CD14-positive monocyte (primary cell): Measurements from ENCODE around the gene CEP112. TPM values are rescaled to one million over a fixed set of nuclear protein-coding genes. Genes with fewer than 3 reads are reported as not detected.

Experiments
- DNase-seq, 3 donors: peaks; one replicate each; pipeline ENCODE4 v3.0.0-alpha.2; 2011 to 2022
- H2AFZ ChIP-seq: 2 replicates; pipeline ENCODE4 v1.6.0; 2012; ENCODE audit warnings: mild to moderate bottlenecking, low read depth, low read length, inconsistent platforms; ENCODE audit not compliant: insufficient read depth, poor library complexity, severe bottlenecking
- H3K27ac ChIP-seq, 2 donors: 1 replicate in 1 of 2; 2 replicates in 1 of 2; pipeline ENCODE4 v1.5.1; 2012 to 2013; ENCODE audit warnings: low read length in 2 of 2, control low read depth in 1 of 2, inconsistent platforms in 1 of 2, low read depth in 1 of 2, mild to moderate bottlenecking in 1 of 2
- H3K27me3 ChIP-seq, 2 donors: one replicate each; pipeline versions ENCODE4 v1.6.0 to v1.6.1; 2011 to 2013; ENCODE audit warnings: low read length in 2 of 2; ENCODE audit not compliant: control insufficient read depth in 2 of 2, insufficient read depth in 2 of 2
- H3K36me3 ChIP-seq, 2 donors: replicated peaks in 1 of 2; 1 replicate in 1 of 2; 2 replicates in 1 of 2; pipeline versions ENCODE4 v1.5.1 to v1.6.1; 2012 to 2013; ENCODE audit warnings: low read length in 2 of 2, control low read depth in 1 of 2, inconsistent platforms in 1 of 2, mild to moderate bottlenecking in 1 of 2; ENCODE audit not compliant: insufficient read depth in 2 of 2, control insufficient read depth in 1 of 2
- H3K4me1 ChIP-seq, 2 donors: 1 replicate in 1 of 2; 2 replicates in 1 of 2; pipeline versions ENCODE4 v1.5.1 to v1.6.1; 2012 to 2013; ENCODE audit warnings: low read length in 2 of 2, control low read depth in 1 of 2, inconsistent platforms in 1 of 2, mild to moderate bottlenecking in 1 of 2, moderate library complexity in 1 of 2; ENCODE audit not compliant: insufficient read depth in 2 of 2, control insufficient read depth in 1 of 2
- H3K4me2 ChIP-seq: replicated peaks from 2 replicates; pipeline ENCODE3; 2012; ENCODE audit warnings: low read length, moderate library complexity, mild to moderate bottlenecking; ENCODE audit not compliant: poor library complexity, severe bottlenecking; ENCODE audit errors: extremely low read depth
- H3K4me3 ChIP-seq, 3 experiments: fragments of 200-600 bp in 1 of 3; sonication (generic) in 1 of 3; replicated peaks in 1 of 3; 1 replicate in 2 of 3; 2 replicates in 1 of 3; pipeline ENCODE4 v1.5.1; 2011 to 2013; ENCODE audit warnings: low read length in 3 of 3, mild to moderate bottlenecking in 3 of 3, control low read depth in 2 of 3, low read depth in 2 of 3, inconsistent platforms in 1 of 3, moderate library complexity in 1 of 3
- H3K79me2 ChIP-seq: 2 replicates; pipeline ENCODE4 v1.6.0; 2012; ENCODE audit warnings: mild to moderate bottlenecking, control low read depth, inconsistent platforms, low read length, moderate library complexity; ENCODE audit not compliant: insufficient read depth
- H3K9ac ChIP-seq: 2 replicates; pipeline ENCODE4 v1.6.0; 2017; ENCODE audit warnings: low read length, mild to moderate bottlenecking; ENCODE audit not compliant: insufficient read depth, poor library complexity, severe bottlenecking
- H3K9me3 ChIP-seq, 2 donors: replicated peaks in 1 of 2; 1 replicate in 1 of 2; 2 replicates in 1 of 2; pipeline versions ENCODE4 v1.5.1 to v1.6.1; 2012 to 2013; ENCODE audit warnings: low read length in 2 of 2, control low read depth in 1 of 2; ENCODE audit not compliant: control insufficient read depth in 1 of 2, insufficient read depth in 1 of 2
- H4K20me1 ChIP-seq: 2 replicates; pipeline ENCODE4 v1.6.0; 2012; ENCODE audit warnings: mild to moderate bottlenecking, low read length, control low read depth, moderate library complexity; ENCODE audit not compliant: insufficient read depth
- H3K27ac Mint-ChIP-seq, 7 donors: one replicate each; pipeline ENCODE4 v1.8.0; 2020; ENCODE audit warnings: mild to moderate bottlenecking in 7 of 7, mixed read lengths in 7 of 7, moderate library complexity in 6 of 7, inconsistent platforms in 2 of 7
- H3K27me3 Mint-ChIP-seq, 3 donors: one replicate each; pipeline ENCODE4 v1.8.0; 2021 to 2022; ENCODE audit warnings: low read depth in 3 of 3, mild to moderate bottlenecking in 3 of 3, mixed read lengths in 3 of 3, moderate library complexity in 3 of 3, inconsistent platforms in 1 of 3
- H3K36me3 Mint-ChIP-seq, 2 donors: one replicate each; pipeline ENCODE4 v1.8.0; 2020; ENCODE audit warnings: mixed read lengths in 2 of 2, inconsistent platforms in 1 of 2, mild to moderate bottlenecking in 1 of 2
- H3K4me1 Mint-ChIP-seq: one replicate; pipeline ENCODE4 v1.8.0; 2020; ENCODE audit warnings: mild to moderate bottlenecking, mixed read lengths
- H3K4me3 Mint-ChIP-seq, 2 donors: one replicate each; pipeline ENCODE4 v1.8.0; 2020; ENCODE audit warnings: mild to moderate bottlenecking in 2 of 2, mixed read lengths in 2 of 2, moderate library complexity in 1 of 2
- H3K9me3 Mint-ChIP-seq, 7 donors: one replicate each; pipeline ENCODE4 v1.8.0; 2020 to 2022; ENCODE audit warnings: mixed read lengths in 7 of 7, mild to moderate bottlenecking in 6 of 7, moderate library complexity in 6 of 7, inconsistent platforms in 2 of 7
- WGBS: methylation state at CpG from one replicate; pipeline ENCODE4 v1.1.5; 2013; ENCODE audit warnings: missing lambda C conversion rate; ENCODE audit not compliant: insufficient coverage; 5-methylcytosine and 5-hydroxymethylcytosine counted together
- intact Hi-C, 2 donors: fragments of 100-400 bp; cut with micrococcal nuclease; formaldehyde crosslinking; loops; one replicate each; pipeline versions ENCODE4 v1.15.0 to v1.15.1; 2023
- polyA plus RNA-seq, 3 donors: library from polyadenylated mRNA; depleted of rRNA in 1 of 3; unstranded in 2 of 3; stranded (reverse) in 1 of 3; fragments of 300-500 nt in 2 of 3; fragments of >200 nt in 1 of 3; fragmentation: Illumina TruSeq in 2 of 3; gene quantifications; 1 replicate in 2 of 3; 2 replicates in 1 of 3; pipeline ENCODE4 v1.2.3, GENCODE V29; 2012 to 2021
- TF ChIP-seq, protein P1 (sequence below): fragments of 200-600 bp; IDR thresholded peaks from one replicate; pipeline ENCODE4 v1.8.0; 2022; ENCODE audit warnings: antibody characterized with exemption, mild to moderate bottlenecking

Gene CEP112
- polyA plus RNA-seq, 3 donors, result 0.10 TPM; not detected in 2

DNA sequence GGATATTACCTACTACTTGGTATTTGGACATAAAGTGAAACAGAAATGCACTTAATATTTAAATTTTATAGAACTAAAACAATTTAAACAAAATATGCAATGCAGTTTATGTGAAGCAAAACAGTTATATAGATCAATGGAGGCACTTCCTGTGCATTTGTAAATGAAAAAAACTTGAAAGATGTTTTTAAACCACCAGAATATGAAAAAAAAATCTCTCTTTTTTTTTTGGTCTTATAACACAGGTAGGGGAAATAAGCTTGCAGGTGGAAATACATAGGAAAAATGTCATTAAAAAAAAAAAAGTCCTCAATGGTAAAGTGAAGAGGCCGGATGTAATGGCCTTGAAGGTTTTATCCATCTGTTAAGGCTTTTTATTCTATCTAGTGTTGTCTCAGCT is 450.2 kb downstream of the CEP112 start:
- Mint-ChIP-seq H3K27me3 (no peaks in the 10 kb centered on the region), H3K9me3 (peaks cover 0 to 6% (median 0%) of the 10 kb centered on the region in 7 donors), H3K27ac (no peak overlapping the region), H3K4me1 (no peaks in the 10 kb centered on the region), H3K36me3 (no peaks in the 10 kb centered on the region), H3K4me3 (no peak overlapping the region)
- Histone ChIP-seq H3K4me1 (no peaks in the 10 kb centered on the region), H3K9ac (no peak overlapping the region), H3K4me3 (no peak overlapping the region), H3K36me3 (no peaks in the 10 kb centered on the region), H2AFZ (no peak overlapping the region), H3K9me3 (no peaks in the 10 kb centered on the region), H4K20me1 (no peaks in the 10 kb centered on the region), H3K79me2 (no peaks in the 10 kb centered on the region), H3K4me2 (no peak overlapping the region), H3K27me3 (no peaks in the 10 kb centered on the region), H3K27ac (no peak overlapping the region)
- no CpG with 5 or more reads among the region's 1 CpG for WGBS
- TF ChIP-seq, protein P1, sequence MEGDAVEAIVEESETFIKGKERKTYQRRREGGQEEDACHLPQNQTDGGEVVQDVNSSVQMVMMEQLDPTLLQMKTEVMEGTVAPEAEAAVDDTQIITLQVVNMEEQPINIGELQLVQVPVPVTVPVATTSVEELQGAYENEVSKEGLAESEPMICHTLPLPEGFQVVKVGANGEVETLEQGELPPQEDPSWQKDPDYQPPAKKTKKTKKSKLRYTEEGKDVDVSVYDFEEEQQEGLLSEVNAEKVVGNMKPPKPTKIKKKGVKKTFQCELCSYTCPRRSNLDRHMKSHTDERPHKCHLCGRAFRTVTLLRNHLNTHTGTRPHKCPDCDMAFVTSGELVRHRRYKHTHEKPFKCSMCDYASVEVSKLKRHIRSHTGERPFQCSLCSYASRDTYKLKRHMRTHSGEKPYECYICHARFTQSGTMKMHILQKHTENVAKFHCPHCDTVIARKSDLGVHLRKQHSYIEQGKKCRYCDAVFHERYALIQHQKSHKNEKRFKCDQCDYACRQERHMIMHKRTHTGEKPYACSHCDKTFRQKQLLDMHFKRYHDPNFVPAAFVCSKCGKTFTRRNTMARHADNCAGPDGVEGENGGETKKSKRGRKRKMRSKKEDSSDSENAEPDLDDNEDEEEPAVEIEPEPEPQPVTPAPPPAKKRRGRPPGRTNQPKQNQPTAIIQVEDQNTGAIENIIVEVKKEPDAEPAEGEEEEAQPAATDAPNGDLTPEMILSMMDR, result no peak
- intact Hi-C loops, result no loop called here
- no peak for DNase-seq

DNA sequence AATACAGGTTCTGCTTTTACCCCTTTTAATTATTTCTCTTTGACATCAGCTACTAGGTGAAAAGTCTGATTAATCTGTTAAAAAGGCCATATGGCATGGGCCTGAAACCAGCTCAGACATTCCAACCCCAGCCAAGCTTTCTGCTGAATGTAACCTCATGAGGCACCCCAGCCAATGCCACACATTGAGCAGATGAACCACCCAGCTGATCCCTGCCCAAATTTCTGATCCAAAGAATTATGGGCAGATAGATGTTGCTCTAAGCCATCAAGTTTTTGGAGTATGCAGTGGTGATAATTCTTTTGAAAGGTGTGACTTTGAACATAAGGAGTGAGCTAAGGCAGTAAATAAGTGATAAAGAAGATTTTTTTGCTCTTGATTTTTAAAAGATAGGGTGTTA is 452.9 kb downstream of the CEP112 start:
- no peaks in the 10 kb centered on the region for H3K4me1 ChIP-seq
- H3K27ac Mint-ChIP-seq, result no peak overlapping the region
- no peaks in the 10 kb centered on the region for H3K36me3 ChIP-seq
- DNase-seq, result no peak
- no peaks in the 10 kb centered on the region for H3K9me3 ChIP-seq
- no peak overlapping the region for H3K9ac ChIP-seq
- TF ChIP-seq, protein P1, result no peak
- H3K9me3 Mint-ChIP-seq, result peaks cover 0 to 6% (median 0%) of the 10 kb centered on the region in 7 donors
- no peak overlapping the region for H3K27ac ChIP-seq
- no peak overlapping the region for H2AFZ ChIP-seq
- no peak overlapping the region for H3K4me3 Mint-ChIP-seq
- no peaks in the 10 kb centered on the region for H3K27me3 ChIP-seq
- intact Hi-C loops, result no loop called here
- H3K4me3 ChIP-seq, result no peak overlapping the region
- no peaks in the 10 kb centered on the region for H3K4me1 Mint-ChIP-seq
- no peaks in the 10 kb centered on the region for H3K36me3 Mint-ChIP-seq
- H3K4me2 ChIP-seq, result no peak overlapping the region
- no peaks in the 10 kb centered on the region for H3K27me3 Mint-ChIP-seq
- H4K20me1 ChIP-seq, result no peaks in the 10 kb centered on the region
- no peaks in the 10 kb centered on the region for H3K79me2 ChIP-seq
